RCC 7860 (cell line): ENCODE results near the gene SLC30A2.

Experiments
- DNase-seq: peaks from one replicate; pipeline ENCODE4 v3.0.0-alpha.2; 2015; ENCODE audit warnings: low spot score
- FAIRE-seq: peaks from 2 replicates; lab custom pipeline; 2012; peaks lifted over from hg19 to GRCh38; lab: Jason Lieb, UNC

Gene SLC30A2

DNA sequence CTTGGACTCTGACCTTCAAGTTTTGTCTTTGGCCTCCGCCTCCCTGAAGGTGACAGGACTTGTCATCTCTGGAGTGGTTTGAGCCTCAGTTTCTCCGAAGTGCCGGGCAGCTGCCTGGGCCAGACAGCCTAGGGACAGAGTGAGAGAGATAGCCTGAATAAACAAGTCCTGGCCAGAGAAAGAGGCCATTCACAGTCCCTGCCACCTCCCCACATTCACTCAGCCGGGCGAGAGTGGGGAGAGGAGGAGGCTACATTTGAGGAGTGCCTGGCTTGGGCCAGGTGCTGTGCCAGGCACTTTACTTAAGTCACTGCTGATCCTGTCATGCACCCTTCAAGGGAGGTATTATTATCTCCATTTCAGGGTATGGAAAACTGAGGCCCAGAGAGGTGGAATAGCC is 20.9 kb downstream of the SLC30A2 start:
- FAIRE-seq: no peak

DNA sequence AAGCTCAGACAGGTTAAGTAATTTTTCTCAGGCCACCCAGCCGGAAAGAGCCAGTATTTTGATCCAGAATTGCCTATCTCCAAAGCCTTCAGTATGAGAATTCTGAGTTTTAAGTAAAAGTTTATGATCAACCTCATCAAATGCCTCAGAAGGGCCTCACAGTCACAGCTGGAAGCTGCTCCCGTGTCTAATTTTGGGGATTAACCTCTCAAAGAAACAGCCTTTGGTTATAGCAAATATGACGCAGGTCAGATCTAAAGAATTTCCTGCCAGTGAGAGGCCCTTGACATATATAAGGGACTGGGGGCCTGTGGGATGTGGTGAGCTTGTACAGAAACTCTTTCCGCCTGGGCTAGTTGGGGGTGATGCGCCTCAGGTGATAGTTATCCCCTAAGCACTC is 22.1 kb downstream of the SLC30A2 start:
- no peak for FAIRE-seq
- no peak for DNase-seq

More for the DNA sequence above, 20.9 kb downstream of the SLC30A2 start:
- no peak for DNase-seq

DNA sequence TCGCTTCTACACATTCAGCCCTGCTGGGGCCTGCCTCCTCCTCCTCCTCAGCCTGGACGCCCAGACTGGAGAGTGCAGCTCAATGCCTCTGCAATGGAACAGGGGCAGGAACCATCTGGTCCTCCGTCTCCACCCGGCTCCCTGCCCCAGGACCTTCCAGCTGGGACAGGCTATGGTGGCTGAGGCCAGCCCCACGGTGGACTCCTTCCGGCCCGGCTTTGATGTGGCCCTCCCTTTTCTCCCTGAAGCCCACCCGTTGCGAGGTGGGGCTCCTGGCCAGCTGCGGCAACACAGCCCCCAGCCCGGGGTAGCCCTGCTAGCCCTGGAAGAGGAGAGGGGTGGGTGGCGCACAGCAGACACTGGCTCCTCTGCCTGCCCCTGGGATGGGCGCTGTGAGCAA is 22.9 kb downstream of the SLC30A2 start:
- FAIRE-seq (no peak), DNase-seq (no peak)

DNA sequence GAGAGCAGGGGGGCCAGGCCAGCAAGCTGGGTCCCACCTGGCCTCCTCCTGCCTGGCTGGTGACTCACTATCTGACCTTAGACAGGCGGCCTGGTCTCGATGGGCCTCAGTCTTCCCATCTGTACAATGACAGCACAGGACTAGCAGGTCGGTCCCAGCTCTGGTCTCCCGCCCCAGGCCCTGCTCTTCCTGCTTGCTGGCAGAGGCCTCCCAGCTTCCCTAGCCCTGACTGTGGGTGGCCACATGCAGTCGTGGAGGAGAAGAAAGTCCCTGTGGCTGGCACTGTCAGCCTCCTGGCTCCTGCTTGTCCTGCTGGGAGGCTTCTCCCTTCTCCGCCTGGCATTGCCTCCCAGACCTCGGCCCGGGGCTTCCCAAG is 23.5 kb downstream of the SLC30A2 start:
- no peak for FAIRE-seq

DNA sequence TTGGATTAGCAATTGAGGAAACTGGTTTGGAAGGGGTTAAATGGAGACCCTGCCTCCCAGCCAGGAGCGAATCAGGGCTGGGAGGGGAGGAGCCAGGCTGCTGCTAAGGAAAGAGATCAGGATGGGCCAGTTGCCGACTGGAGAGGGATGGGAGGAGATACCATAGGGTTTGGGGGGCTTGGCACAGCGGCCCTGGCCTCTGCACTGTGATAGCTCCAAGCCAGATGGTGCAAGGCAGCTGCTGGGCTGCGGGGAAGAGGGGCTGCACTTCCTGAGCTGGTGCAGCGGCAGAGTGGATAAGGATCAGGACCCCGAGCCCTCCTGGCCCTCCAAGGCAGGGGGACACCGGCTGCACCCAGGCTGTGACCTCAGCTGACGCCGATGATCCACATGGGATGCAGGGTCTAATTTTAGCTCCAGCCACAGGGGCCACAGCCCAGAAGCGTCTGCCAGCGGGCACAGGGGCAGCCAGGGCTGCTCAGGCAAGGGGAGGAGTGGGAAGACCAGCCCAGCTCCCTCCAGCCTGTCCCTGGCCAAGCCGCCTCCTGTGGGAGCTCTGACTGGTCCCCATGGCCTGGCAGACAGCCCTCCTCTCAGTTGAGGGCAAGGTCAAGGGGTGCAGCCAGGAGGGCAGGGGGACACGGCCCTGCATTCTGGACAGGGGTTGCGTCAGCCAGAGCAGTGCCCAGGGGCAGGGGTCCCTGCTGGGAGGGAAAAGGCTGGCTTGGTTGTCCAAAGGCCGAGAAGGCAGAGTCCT is 24.1 kb downstream of the SLC30A2 start, which contains the start of gene EXTL1:
Gene EXTL1, plus strand, starts transcription at position 129 of the 757 bp plus-strand sequence. CDS start 872 bp downstream, outside the sequence.
- FAIRE-seq (no peak), DNase-seq (no peak)

More for the DNA sequence above, 23.5 kb downstream of the SLC30A2 start:
- no peak for DNase-seq

DNA sequence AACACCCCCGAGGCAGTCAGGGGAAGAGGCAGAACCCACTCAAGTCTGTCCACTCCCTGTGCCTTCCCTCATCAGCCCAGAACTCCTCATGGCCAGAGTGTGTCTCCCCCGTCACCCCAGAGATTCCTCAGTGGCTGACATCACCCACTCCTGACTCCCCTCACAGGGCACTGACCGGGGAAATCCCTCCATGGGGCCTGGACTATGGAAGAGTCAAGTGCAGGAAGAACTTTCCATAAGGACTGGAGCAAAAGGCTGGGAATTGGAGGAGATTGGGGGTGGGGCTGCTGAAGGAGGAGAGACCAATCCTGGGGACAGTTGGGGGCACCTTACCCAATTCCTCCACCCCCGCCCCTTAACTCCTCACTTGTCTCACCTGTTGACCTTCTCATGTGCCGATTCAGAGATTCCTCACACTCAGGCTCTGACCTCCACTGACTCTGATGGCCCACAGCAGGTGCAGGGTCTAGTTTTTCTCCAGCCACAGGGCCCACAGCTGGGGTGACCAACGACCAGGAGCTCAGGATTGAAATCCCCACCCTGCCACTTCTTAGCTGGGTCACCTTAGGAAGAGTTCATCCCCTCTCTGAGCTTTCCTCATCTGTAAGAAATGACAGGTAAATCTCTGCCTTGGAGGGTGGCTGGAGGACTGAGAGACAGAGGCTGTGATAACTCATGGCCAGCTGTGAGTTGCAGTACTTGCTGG is 24.8 kb downstream of the SLC30A2 start:
- no peak for FAIRE-seq
- DNase-seq: no peak

DNA sequence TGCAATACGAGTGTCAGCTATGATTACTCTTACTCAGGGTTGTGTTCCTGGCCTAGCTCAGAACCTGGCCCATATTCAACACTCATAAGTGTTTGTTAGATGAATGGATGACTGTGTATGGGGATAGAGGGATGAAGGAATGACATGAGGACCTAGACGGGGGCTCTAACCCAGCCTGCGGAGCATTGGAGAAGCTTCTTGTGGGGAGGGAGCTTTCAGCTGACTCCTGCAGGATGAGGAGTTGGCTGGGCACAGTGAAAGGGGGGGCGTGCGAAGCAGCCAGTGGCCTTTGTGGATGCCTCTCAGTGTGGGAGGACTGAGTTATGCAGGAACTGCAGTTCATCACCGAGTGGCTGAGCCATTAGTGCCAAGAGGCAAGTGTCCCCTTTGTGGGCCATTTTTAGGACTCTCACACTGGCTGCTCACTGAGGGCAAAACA is 25.6 kb downstream of the SLC30A2 start:
- DNase-seq (no peak), FAIRE-seq (no peak)

DNA sequence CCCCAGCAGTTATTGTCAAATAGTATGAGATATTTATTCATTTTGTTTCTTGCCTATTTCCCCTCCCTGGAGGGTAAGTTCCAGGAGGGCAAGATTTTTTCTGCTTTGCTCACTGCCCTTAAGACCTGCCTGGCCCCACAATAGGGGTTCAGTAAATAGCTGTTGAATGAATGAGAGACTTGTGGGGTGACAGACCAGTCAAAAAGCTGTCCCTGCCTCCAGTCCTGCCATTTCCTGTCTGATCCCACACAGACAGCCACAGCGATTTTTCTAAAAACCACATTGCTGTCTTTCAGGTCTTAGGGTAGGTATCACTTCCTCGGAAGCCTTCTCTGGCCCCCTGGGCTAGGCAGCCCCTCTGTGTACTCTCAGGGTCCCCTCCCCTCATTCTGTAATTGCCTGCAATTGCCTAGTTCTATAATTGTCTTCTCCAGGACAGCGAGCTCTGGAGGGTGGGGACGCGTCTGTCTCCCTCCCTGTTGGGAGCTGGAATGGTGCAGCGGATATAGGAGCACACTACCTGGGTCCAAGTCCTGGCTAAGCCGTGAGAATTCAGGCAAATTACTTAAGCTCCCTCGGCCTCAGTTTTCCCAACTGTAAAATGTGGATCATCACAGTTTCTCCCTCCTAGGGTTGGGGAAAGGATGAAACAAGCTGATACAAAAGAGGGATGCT is 26.1 kb downstream of the SLC30A2 start:
- DNase-seq (no peak), FAIRE-seq (no peak)

DNA sequence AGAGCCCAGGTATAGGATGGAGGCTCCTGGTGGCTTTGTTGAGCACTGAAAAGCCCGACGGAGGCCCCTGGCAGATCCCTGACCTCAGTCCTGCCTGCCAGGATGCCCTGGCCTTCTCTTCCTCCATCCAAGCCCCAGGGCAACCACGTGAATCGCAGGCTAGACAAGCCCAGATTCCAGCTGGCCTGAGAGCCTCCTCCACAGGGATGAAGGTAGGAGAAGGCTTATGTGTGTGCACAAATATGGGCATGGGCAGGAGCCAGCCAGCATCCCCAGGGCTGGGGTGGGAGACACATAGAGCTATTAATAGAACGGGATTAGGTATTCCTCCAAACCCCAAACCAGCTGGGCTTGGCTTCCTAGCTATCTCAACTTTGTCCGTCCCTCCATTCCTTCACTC is 28.3 kb downstream of the SLC30A2 start:
- DNase-seq (no peak), FAIRE-seq (no peak)

DNA sequence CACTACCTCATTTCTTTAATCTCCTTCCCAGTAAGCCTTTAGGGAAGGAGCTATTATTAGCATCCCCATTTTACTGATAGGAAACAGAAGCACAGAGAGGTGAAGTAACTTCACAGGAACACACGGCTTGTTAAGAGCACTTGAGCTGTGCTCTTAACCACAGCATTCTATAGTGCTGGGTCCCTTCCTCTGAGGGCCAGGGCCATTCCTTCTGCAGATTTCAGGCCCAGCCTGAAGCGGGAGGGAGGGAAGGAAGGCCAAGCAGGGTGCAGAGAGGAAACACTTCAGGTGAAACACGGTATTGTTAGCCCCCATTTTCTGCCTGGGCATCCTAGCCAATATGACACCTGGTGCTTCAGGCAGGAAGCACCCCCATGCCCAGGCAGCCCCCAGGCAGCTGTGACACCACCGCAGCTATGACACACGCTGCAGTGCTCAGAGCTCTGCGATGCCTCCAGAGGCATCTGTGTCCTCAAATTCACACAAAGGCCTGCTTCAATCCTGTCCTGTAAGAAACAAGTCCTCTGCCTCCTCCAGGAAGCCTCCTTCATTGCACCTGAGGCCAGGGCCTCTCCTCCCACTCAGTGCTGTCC is 28.9 kb downstream of the SLC30A2 start:
- FAIRE-seq: no peak

DNA sequence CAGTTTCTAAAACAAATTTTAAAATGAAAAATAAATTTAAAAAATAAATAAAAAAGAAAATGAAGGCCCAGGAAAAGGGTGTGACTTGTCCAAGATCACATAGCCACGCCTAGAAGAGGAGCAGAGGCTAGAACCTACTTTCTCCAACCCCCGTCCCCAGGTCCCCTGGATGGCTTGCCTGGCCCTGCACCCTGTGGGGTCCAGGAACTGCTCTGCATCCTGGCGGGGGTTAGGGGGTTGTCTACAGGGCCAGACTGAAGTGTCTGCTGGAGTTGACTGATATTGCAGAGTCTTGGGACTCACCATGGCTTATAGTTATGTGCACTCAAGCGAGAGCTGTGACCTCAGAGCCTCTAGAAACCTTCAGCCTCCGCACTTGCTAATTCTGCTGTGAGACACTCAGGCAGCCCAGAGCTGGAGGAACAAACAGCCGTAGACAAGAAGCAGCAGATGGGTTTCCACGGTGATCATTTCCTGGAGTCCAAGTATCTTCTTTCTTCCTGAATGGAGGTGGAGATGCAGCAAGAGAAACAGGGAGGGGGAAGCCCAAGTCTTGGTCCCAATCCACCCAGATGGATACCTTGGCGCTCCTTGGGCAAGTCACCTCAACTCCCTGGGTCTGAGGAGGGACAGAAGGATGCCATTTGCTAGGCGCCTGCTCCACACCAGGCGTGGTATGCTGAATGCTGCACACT is 29.5 kb downstream of the SLC30A2 start:
- DNase-seq: peak; percentile 17
- FAIRE-seq: no peak

More for the DNA sequence above, 28.9 kb downstream of the SLC30A2 start:
- DNase-seq: no peak

DNA sequence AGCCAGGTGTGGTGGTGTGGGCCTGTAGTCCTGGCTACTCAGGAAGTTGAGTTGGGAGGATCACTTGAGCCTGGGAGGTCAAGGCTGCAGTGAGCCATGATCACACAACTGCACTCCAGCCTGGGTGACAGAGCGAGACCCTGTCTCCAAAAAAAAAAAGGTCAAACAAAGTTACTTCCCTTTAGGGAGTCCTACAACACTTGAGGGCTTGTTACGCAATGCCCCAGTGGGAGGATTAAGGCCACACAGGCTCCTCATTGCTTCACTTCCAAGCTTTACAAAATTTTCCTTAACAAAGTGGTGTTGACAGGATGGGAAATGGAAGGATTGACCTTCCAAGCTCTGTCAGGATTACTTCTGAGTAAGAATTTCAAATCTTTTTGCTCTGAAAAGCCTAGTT is 30.6 kb downstream of the SLC30A2 start:
- FAIRE-seq: no peak
- DNase-seq: no peak

DNA sequence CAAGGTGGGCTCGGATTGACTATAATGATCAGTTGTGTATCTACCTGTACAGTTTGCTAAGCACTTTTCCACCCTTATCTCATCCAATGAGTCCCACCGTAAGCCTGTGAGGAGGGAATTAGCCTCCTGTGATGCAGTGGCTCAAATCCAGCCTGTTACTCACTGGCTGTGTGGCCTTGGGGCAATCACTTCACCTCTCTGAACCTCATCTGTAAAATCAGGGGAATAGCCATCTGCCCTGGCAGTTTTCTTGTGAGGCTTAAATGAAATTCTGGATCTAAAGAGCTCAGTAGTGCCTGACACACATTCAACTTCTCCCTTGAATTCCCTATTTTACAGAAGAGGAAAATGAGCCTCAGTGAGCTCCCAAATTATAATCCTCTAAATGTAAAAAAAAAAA is 31.7 kb downstream of the SLC30A2 start:
- FAIRE-seq: no peak
- no peak for DNase-seq

DNA sequence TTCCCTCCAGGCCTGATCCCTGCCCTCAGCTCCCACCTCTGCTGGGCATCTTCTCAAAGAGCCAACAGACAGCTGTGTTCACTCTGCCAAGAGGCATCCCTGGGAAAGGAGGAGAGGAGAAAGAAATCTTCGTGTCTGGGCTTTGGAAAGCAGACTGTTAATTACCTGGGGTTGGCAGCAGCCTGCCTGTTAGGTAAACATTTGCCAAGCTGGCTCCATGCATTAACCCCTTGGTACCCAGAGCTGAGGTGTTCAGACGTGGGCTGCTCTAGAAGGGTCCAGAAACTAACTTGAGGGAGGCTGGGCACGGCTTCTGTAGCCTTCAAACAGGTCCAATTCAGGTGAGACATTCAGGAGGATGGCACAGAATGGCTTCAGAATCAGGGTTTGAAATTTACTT is 33.1 kb downstream of the SLC30A2 start:
- no peak for FAIRE-seq
- DNase-seq: no peak

DNA sequence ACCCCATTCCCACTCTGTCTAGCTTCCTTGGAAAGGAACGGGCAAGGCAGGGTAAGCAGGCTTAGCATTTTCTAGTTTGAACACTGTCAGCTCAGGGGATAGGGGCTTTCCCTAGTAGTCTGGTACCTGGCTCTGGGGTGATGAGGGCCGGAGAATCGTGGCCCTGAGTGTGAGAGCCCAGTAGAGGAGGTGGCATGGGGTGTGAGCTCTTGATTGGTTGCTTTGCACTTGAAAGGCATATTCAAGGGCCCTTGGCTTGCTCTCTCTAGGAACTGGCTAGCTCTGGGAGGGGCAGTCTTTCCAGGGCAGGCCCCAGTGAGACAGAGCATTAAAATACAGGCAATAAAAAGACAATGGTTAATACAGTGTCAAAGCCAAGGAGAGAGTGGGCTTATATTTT is 35.1 kb downstream of the SLC30A2 start:
- FAIRE-seq (no peak), DNase-seq (no peak)

DNA sequence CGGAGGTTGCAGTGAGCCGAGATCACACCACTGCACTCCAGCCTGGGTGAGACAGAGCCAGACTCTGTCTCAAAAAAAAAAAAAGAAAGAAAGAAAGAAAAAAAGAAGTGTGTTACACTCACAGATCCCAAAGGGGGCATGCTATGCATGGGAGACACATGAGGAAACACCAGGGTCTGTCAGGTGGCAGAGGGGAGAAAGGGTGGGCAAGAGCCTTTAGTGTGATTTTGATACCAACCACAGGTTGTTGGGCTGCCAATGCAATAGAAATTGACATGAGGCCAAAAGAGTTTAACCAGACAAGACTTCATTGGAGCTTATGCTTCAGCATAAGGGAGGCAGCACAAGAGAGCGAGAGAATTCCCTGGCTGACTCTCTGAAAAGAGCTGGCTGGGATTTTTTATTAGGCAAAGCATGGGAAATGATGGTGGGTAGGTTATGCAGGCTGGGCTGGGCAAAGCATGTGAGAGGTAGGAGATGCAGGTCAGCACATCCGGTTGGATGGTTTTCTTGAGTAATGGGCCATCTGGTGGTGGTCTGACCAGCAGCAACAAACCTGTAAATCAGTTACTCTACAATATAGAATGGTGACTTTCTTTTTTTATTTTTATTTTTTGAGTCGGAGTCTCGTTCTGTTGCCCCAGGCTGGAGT is 36.0 kb downstream of the SLC30A2 start:
- no peak for DNase-seq
- FAIRE-seq: no peak

DNA sequence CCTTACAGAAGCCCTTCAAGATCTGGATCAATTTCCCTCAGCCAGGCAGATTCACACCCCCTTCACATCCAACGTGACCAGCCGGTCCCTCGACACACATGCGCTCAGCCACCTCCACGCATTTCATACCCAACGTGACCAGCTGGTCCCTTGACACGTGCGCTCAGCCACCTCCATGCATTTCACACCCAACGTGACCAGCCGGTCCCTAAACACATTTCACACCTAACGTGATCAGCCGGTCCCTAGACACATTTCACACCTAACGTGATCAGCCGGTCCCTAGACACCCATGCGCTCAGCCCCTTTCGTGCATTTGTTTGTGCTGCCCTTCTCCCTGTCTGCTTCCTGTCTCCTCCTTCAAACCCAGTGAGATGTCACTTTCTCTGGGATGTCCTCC is 39.2 kb downstream of the SLC30A2 start:
- FAIRE-seq: no peak
- no peak for DNase-seq

DNA sequence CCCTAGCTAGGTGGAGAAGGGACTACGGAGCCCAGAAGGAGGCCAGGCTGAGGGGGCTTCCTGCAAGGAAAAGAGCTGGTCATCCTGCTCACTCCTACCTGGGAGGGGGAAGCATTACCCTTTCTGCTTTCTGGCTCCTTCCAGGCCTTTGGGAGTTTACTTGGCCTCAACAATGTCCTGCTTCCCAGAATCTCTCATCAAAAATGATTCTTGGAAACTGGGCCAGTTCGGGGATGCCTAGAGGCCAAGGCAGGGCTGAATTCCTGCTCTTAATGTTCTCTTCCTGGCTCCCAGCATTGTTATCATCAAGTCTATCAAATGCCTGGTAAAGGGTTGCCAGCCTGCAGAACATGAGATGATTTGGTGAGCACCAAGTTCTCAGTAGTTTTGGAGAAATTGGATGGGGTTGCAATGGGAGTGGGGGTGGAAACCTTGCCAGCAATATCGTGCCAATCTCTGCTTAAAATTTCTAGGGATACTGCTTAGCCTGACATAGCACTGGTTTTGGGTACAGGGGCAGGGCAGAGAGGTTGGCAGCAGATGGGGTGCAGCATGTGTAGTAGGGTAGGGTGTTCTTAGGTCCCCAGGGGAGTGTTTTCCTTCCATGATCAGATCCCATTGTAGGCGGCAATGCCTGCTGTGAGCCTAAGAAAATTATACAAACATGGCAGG is 40.3 kb downstream of the SLC30A2 start:
- DNase-seq: no peak
- FAIRE-seq: no peak

DNA sequence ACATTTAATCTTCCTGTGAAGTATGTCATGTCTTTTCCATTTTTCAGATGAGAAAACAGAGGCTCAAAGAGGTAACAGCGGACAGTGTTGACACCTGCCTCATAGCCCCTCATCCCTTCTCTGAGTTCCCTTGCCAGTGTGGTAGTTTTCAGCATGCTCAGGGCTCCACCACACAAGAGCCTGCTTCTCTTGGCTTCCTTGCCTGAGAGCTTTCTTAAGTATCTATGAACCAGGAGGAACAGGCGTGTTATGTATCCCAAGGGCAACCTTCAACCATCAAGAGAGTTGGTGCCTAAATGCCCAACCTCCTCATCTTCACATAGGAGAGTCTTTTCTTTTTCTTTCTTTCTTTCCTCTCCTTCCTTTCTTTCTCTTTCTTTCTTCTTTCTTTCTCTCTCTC is 42.2 kb downstream of the SLC30A2 start:
- no peak for FAIRE-seq

DNA sequence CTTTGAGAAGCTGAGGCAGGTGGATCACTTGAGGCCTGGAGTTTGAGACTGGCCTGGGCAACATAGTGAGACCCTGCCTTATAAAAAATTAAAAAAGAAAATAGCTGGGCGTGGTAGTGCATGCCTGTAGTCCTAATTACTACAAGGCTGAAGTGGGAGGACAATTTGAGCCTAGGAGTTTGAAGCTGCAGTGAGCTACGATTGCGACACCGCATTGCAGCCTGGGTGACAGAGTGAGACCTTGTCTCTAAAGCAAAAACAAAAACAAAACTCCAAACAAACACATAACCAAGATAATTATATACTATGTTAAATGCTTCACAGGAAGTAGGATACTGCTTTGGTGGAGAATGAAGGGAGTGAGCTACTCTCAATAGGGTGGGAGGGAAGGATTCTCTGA is 42.7 kb downstream of the SLC30A2 start:
- DNase-seq (no peak), FAIRE-seq (no peak)

More for the DNA sequence above, 42.2 kb downstream of the SLC30A2 start:
- DNase-seq: no peak
